ENCODE results near the gene DNAI2.

DNA sequence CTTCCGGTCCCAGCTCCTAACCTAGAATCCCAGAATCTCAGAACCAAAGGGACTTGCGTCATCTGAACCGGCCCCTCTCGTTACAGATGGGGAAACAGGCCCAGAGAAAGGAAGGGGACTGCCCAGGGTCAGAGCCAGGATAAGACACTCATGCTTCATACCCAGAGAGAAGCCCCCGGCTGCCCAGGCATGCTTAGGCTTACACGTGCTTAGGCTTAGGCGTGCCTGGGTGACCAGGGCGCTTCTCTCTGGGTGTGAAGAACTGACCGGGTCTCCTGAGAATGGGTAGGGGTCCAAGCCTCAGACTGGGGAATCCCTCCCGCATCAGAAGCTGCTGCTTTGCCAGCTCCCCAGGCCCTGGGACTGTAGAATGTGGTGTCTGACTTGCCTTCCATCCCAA, 29.9 kb upstream of the DNAI2 start:
- TF ChIP-seq CTCF (conservative IDR thresholded peaks at IDR 0.05) (no peak), ZFX (IDR thresholded peaks at IDR 0.05) (no peak)

Data from C4-2B (cell line).